GM21717 (cell line): ENCODE measurements around the gene CTBP2.

Experiments
- ATAC-seq: cut with Tn5 transposase; IDR thresholded peaks from one replicate; pipeline ENCODE4 v1.9.1; 2021; ENCODE audit warnings: mild to moderate bottlenecking, moderate library complexity; ENCODE audit not compliant: unreplicated experiment

CTBP2 gene

DNA sequence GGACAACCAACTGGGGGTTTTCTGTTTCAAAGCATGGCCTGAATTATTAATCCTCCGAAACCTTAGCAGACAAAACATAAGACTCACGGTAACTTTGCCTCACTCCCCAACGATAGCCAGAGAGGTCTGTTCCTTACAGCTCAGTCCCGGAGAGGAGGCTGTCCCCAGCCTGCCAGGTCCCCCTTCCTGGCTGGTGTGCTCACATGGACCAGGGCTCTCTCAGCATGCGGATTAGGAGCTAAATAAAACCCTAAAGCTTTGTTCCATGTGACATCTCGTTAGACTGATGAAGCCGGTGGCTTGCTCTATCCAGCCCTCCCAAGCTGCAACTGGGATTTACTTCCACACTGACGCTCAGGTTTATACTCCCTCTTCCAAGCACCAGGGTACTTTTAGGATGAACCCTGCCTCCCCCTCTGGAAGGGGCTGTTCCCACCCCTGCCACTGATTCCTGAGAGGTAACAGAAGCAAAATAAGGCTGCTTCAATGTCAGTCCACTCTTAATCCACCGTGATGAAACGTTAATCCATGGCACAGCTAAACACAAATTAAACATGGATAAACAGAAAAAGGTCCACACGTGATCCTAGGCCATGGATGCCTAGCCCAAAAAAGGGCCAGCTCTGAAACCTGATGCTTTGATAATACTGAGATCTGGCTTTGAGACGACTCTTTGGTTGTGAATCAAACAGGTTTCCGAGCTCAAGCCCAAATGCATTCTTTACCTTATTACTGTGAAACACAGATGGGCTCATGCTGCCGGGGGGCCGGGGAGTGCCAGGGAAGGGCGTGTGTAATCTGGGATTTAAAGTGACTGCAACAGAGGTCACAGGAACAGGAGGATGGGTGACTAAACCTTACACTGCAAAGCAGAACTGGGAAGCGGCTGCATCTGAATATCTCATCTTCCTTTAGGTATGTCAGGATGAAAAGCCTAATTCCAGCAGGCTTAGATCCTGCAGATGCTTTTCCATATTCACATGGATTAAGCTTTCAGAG is 132.2 kb downstream of the CTBP2 start:
- ATAC-seq, result no peak

DNA sequence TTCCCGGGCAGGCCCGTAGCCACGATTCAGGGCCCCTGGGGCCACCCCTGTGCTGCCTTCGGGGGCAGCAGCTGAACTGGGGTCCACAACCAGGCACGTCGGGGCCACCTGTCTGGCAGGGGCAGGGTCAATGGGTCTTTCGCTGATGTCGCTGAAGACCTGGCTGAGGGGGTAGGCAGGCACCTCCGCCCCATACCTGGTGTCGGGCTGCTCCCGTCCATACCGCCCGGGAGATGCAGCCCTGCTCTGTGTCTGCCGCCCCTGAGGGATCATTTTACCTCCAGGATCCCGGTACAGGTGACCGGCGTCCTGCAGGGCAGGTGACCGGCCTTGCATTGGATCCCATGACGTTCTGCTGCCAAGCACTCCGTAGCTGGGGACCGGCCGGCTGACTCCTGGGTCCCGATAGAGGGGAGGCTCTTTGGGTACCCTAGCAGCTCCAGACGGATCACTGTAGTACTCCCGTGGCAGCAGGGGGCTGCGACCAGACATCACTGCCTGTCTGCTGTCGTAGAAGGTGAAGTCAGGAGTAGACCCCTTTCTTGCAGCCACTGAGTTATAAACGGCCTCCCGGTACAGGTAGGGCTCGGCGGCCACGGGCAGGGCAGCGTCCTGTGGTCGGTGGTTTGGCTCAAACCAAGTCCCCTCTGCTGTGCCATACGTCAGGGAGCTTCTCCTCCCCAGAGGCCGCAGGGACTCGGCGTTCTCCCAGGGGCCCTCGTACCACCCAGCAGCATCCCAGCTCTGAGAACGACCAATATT is 133.2 kb downstream of the CTBP2 start:
- ATAC-seq, result no peak

DNA sequence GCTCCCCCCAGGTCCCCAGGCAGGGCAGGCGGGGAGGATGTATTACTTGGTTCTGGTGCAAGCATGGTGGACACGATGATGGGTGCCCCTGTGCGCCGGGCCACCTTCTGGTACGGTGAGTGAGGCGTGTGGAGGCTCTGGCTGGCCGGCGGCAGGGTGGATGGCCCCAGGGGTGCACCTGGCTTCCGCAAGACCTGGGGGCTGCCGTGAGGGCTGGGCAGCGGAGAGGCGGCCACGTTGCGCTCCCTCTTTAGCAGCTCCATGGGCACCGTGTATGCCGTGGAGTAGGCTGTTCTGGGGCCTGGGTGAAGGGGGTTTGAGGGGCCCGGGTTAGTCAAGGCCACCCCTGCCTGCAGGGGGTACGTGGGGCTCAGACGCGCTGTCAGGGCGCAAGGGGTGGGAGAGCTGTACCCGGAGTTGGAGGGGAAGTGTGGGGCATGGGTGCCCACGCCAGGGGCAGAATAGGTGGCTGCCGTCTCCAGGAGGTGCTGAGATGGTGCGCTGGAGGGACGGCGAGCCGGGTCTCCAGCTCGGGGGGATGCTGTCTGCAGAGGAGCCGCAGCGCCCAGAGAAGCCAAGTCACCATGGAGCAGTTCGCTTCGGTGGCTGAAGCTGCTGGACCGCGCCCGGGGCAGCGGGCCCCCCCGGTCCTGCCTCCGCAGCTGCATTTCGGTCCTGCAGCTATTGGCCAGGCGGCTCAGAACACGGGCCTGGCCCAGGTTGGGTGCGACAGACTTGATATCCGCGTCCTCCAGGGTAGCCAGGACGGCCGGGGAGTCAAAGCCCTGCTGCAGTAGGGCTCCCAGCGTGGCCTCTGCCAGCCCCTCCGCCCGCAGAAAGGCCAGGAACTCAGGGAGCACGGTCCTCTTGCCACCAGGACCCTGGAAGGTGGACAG is 134.1 kb downstream of the CTBP2 start:
- ATAC-seq, result no peak

DNA sequence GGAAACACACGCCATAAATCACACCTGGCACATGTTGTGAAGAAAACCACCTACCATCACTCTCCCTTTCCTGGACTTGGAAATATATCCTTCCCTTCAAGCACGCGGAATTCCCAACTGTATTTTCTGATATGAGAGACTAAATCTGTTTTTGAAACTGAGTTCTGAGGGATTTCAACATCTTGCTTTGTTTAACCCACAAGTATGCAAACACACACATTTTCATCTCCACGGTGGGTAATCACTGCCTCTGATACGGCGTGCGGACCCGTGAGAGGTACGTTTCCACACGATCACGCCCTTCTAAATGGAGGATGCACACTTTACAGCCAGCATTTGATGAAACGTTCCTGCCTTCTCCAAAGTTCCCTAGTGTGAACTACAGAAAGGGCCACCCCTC is 135.0 kb downstream of the CTBP2 start:
- ATAC-seq, result no peak

DNA sequence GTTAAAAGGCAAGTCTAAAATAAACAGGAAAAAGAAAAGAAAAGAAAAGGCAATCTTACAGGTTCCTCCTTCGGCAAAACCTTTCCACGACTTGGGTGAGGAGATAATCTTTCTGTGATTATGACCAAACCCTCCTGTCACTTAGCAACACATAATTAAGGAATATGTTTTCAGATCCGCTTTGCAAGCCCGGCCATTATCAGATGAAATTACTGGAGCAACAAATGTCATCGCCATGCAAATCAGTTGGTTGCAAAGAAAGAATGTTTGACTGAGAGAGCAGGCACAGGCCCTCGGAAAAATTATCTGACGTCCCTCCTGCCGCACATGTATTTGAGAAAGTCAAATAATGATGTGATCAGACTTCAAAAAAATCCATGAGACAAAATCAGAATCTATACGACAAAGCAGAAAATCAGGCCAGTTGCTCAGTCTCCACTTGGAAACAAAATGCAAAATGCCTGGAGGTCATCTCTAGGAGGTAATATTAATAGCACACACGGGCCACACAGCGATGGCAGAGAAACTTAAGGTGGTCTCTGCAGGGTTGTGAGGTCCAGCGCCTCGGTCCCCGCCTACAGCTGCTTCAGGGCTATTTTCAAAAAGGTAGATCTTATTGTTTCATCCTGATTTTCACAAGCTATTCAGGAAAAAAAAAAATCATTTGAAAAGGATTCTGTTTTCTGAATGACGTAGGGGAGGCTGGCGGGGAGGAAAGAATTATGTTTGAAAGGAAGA is 135.7 kb downstream of the CTBP2 start:
- ATAC-seq, result no peak

DNA sequence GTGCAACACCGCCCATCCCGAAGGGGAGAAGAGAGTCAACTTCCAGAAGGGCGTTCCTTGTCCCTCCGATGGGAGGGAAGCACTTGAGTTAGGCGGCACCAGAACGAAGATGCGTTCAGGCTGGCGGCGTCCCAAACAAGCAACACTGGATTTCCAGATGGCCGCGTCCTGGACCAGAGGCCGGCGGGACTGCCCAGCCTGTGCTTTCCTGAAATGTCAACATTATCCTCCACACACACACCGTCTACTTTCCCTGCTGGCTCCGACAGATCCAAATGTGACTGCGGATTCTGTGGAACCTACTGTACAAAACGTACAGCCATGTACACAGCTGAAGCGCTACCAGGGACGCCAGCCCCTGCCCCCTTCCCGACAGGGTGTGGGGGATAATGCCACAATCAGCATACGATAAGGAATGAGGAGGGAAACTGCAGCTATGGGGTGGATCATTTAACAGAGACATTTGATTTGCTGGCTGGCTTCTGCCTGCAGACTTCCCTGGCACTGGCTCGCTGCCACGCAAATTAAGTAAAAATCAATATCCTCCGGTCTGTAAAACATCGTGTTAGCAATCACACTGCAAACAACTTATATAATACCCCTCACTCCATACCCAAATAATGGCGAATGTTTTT is 136.4 kb downstream of the CTBP2 start:
- ATAC-seq, result no peak

DNA sequence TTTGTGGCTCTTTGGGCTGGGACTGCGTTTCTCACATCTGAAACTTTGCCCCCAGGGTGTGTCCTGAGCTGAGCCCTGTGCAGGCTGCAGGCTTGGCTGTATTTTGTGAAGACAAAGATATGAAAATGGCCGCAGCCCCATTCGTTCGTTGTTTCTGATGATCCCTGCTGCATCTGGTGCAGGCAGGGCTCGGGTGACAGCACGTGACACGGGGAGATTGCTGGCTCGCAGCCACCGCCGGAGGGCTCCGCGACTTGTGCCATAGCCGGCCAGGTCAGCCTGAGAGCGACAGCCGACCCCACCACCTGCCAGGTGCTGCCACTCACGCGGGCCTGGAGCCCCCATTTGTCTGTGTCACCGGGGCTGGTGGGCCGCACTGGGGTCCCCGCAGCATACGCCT is 137.1 kb downstream of the CTBP2 start:
- no peak for ATAC-seq

DNA sequence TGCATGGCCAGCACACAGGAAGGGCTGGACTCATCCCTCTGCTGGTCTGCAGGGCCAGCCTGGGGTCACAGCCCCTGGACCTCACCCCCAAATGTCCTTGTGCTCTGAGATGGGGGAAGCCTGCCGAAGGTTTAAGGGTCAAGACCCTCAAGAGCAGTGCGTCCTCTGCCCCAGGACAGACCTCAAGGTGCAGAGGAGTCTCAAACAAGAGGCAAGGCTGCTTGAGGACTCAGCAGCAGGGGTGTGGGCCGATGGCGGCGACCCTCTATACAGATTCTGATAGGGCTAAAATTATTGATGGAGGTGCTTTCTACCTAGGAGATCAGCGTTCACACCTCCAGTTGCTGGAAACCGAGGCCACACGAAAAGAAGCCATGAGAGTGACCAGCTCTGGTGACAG is 137.7 kb downstream of the CTBP2 start:
- no peak for ATAC-seq

DNA sequence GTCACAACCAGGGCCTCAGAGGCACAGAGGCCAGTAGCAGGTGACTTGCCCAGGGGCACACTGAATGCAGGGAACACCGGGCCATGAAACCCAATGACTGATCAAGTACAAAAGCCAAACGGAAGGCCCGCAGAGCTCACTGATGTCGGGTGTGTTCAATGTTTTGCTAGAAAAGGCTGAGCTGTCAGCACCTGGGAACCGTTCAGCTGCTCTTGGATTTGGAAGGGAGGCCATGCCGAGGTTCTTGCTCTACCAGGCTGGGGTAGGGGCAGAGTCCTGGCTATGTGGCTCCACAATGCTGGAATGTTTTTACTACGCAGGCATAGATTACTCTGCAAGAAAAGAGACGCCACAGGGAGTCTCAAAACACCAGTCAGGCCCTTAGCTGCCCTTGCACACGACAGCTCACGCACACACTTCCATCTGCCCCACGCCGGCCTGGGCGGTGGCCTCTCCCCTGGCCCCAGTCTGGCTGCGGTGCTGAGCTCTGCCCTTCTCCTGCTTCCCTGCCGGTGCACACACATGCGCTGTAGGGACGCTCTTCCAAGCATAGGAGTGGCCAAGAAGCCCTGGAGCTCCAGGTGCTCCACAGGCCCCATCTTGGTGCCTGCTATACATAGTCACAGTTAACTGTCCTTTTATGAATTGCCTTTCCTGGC is 138.5 kb downstream of the CTBP2 start:
- ATAC-seq, result no peak

DNA sequence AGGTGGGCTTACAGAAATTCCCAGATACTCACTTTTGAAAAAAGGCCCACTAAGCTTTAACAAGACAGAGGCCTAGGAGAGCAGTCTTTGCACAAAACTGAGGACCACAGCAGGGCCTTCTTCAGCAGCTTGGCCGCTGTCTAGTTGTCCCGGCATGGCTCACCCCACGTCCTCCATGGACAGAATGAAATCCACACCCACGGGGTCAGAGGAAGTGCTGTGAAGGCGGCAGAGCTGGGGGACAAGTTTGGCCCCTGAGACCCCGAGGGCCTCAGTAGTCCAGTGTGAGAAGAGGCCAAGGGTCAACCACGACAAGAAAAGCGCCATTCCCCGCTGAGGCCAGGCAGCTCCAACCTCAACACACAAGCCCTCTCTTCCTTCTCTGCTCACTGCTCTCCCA is 139.5 kb downstream of the CTBP2 start:
- ATAC-seq, result no peak

DNA sequence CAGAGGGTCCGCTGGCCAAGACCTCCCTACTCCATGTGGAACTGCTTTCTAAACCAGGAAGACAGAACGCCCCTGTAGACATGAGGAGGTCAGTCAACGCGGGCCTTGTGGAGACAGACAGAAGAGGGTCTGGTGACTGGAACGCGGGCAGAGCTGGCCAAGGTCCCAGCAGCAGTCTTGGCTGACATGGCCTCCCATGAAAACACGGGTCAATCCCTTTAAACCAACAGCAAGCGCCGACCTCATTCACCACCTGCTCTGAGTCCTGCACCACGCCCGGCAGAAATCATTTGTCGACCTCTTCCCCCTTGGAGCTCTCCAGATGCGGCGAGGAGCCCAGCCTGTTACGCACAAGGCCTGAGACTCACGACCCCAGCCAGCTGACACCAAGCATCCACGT is 140.0 kb downstream of the CTBP2 start:
- no peak for ATAC-seq

DNA sequence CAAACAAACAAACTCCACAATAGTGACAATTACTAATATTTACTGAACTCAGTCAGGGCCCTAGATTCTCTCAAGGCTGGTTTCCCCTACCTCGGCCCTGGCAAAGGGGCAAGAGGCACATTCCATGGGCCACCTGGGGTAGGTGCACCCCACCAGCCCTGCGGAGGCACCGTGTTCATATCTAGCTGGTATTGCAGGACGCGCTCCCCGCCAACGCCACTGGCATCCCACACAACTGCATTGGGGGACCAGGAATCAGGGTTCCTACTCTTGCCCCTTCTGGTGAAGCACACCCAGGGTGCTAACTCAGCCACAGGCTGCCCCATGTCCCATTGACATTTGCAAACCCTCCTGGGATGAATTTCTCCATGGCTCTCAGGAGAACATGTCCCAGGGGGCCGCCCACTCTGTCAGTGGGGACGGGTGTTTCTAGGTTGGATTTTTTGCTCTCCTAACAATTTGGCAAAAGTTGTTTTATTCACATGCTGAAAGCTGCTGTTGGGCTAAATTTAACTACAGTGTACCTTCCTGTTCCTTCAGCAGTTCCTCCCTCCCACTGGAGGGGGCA is 141.7 kb downstream of the CTBP2 start:
- no peak for ATAC-seq

DNA sequence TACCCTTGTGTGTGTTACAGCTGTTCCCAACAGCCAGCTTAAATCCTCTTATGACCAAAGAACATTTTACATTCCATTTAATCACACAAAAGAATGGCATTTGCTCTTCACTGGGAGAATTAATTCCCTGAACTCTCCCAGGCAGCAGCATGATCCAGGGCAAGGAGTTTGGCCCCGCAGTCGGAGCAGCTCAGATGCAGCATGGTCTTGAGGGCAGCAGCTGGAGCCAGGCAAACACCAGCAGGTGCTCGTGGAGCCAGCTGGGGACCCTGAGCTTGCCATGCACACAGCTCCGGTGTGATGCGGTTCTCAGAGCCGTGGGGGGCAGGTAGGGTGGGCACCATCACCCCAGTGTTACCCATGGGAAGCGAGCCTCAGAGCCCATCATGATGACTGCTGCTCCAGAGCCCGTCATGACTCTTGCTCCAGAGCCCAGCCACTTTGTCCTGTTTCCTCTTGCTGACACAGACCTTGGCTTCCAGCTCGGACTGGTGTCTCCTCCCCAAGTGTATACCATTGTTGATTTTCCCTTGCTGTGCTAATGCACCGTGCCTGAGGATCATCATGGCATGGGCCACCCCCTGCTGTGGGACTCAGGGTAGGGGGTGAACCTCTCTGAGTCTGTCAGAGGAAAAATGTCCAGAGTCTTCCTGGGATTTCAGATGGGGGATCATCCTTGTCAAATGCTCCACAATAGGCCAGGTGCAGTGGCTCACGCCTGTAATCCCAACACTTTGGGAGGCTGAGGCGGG is 142.6 kb downstream of the CTBP2 start:
- ATAC-seq, result no peak

DNA sequence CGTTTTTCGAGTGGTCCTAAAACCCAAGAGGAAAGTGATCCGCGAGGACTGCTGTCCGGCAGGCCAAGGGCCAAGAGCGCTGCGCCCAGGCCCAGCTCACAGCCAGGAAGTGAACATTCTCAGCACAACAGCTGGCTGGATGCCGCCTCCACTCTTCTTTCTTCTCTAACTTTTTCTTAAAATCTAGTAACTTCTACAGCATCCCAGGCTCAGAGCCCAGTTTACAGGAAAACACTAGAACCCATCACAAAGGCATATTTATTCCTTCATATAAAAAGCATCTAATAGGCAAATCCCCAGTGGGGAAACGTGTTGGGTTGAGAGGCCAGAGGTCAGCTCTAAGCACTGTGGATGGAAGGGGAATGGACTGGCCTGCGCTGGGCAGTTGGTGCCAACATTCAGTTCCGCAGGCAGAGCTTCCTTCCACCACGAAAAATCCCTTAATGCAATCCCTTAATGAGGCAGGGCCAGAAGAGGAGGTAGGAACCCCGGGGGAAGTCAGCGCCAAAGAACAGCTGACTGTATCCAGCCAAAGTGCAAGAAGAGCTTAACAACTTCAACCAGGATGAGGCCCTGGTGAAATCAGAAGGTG is 143.7 kb downstream of the CTBP2 start:
- ATAC-seq, result no peak

DNA sequence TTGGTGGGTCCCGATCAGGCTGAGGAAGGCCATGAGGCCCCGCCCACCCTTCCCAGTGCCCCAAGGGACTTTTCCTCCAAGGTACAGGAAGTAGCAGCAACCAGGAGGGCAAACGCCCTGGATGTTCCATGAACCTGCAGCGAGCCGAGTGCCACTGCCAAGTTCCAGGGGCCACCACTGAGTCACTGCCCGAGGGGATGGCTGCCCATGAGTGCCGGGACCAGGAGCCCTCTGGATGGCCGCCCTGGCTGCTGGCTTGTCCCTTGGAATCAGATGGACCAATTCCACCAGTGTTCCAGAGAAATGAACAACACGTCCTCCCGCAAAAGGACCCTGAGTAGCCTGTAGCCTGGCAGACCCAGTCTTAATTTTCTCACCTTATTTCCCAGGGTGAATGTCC is 144.2 kb downstream of the CTBP2 start:
- no peak for ATAC-seq

DNA sequence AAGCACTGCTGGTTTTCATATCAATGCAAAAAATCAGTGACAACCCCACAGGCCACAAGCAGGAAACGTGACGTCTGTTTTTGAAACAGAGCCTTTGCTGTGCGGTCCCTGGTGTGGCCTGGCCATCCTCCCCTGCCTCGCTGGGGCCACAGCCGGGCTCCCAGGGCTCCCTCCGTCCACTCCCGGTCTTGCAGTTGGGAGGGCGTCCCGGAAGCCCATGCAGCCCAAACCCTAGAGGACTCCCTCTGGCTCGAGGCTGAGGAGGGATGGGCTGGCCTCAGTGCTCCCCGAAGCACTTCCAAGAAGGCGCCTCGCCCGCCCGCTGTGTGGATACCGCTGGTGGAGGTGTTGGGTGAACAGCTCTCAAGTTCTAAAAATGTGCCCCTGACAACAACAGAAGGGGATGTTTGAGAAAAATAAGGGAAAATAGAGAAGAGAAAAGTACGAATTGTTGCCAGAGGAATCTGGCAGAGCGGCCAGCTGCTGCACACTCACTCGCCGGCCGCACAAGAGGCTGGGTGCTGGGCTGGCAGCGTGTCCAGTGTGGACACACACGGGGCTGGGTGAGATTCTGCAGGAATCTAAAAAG is 144.9 kb downstream of the CTBP2 start:
- no peak for ATAC-seq

DNA sequence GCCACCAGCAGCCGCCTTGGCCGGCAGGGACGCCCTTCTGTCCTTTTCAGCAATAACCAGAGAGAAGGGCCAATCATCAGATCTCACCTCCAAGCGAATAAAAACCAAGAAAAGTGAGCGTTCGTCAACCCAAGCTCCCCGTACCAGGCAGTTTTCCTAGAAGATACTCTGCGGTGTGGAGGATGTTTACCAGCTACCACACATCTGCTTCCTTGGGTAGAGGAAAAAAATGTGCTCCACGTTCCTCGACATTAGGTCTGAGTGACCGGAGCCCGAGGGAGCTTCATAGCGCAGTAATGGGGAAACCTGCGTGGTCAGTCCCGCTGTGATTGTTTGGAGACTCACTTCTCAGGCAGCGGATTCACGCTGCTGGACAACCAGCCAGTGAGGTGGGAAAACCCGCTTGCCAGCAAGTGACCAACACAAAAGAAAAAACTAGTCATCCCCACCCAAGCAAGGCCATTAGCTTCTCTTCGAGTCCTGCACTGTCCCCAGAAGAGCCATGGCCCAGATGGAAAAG is 145.5 kb downstream of the CTBP2 start:
- ATAC-seq, result no peak
